Right lung (tissue), 10 donors: ENCODE measurements around the gene SSX4B. TPM values are rescaled to one million over a fixed set of nuclear protein-coding genes. Genes with fewer than 3 reads are reported as not detected.
"Not testable (repeated sequence)": the region's sequence is repeated elsewhere in the genome, so short reads cannot be mapped to it uniquely, and the experiment has no call there.

Experiments used
- DNase-seq, 2 donors: peaks; one replicate each; pipeline ENCODE4 v3.0.0-alpha.2; 2013
- long read RNA-seq, 8 donors: transcript quantifications; one replicate each; lab custom pipeline, GENCODE V29; 2026
- polyA plus RNA-seq, 5 donors: library from polyadenylated mRNA; unstranded; fragments of 120-200 nt; gene quantifications; one replicate each; pipeline versions ENCODE4 v1.2.1 to v1.2.3, GENCODE V29; 2013; ENCODE audit warnings: inconsistent platforms in 1 of 5, low replicate concordance in 1 of 5; ENCODE audit not compliant: insufficient read length in 5 of 5, insufficient read depth in 1 of 5

SSX4B gene, protein sequence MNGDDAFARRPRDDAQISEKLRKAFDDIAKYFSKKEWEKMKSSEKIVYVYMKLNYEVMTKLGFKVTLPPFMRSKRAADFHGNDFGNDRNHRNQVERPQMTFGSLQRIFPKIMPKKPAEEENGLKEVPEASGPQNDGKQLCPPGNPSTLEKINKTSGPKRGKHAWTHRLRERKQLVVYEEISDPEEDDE
- not detected for polyA plus RNA-seq
- long read RNA-seq, donor 1: 0 reads
- long read RNA-seq, donor 2: 0 reads
- long read RNA-seq, donor 3: 0 reads
- long read RNA-seq, donor 4: 0 reads
- long read RNA-seq, donor 5: 0 reads
- long read RNA-seq, donor 6: 0 reads
- long read RNA-seq, donor 7: 0 reads
- long read RNA-seq, donor 8: 0 reads

DNA sequence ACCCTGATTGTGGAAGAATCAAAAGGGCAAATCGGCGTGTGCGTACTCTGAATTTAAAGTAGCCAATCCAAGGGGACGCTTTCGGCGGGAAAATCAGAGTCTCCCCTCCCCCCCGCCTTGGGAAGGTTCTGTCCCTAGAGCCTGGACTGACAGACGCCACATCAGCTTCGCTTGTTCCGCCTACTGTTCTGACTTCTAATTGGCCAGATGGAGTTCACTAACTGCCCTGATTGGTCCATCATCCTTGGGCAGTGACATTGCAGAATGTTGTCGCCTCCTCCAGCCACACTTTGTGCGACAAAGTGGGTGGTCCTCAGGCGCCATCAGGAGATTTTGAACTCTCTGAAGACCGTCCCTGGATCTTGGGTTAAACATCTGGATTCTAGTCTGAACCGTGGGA lies at the start of gene SSX4B:
Gene SSX4B, minus strand, starts transcription at position 101 of the 400 bp plus-strand sequence. CDS start 588 bp downstream, outside the sequence.
- DNase-seq: not testable (repeated sequence)

DNA sequence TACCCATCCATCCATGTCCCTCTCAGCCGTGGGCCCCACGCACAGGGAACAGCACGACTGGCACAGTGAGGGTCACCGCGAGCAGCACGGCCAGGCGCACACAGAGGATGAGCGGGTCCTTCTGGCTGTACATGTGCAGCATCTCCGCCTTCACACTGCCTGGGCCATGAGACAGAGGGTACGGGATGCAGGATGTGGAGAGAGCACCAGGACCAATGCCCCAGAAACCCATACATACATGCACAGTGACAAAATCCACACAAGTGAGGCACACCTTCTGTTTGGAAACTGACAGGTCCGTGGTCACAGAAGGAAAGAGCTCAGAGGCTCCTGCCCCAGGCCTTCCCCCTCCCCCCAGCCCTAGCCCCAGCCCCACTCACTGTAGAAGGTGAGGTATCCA lies 48.8 kb upstream of the SSX4B start:
- no peak for DNase-seq

DNA sequence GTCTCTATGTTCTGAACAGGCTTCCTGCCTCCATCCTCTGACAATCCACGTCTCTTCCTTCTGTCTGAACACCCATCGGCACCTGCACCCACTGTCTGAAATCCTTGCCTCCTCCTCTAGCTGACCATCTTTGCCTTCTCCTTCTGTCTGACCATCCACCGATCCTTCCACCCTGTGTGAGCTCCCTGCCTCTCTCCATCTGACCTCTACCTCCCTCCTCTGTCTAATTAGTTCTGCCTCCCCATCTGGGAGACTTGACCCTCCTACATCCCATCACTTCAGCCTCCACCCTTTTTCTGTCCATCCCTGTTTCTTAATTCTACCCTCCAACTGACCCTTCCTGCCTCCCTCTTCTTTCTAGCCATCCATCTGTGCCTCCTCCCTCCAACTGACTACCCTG lies 48.3 kb upstream of the SSX4B start:
- no peak for DNase-seq

DNA sequence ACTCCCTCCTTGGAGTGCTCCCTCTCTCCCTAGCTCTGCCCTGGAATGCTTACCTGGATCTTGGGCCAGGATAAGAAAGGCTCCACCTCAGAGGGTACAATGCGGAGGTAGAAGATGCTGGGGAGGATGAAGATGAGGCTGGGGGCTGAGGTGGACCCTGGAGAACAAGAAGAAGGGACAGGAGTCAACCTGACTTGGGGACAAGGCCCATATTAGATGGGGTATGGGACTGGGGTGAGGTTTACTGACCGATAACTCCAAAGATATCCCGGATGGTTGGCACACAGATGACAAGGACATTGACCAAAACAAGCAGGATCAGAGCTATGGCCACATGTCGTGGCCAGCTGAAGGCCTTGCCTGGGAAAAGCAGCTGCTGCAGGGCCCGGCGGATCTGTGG lies 47.7 kb upstream of the SSX4B start:
- no peak for DNase-seq

DNA sequence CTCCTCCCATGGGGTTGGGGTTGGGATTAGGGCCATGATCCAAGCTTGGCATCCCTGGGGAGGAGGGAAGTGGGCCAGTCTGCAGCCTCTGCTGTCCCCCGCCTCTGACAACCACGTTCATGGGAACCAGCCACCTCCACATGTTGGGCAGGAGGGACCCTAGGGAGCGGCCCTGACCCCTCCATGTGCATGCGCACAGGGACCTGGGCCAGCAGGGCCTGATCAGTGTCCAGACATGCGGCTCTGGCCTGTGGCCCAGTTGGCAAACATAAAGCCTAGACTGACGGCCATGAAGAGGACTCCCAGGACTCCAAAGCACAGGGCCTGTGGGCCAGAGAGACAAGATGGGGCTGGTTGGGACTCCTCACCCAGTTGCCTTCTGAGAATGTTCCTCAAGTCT lies 47.0 kb upstream of the SSX4B start:
- DNase-seq: no peak

DNA sequence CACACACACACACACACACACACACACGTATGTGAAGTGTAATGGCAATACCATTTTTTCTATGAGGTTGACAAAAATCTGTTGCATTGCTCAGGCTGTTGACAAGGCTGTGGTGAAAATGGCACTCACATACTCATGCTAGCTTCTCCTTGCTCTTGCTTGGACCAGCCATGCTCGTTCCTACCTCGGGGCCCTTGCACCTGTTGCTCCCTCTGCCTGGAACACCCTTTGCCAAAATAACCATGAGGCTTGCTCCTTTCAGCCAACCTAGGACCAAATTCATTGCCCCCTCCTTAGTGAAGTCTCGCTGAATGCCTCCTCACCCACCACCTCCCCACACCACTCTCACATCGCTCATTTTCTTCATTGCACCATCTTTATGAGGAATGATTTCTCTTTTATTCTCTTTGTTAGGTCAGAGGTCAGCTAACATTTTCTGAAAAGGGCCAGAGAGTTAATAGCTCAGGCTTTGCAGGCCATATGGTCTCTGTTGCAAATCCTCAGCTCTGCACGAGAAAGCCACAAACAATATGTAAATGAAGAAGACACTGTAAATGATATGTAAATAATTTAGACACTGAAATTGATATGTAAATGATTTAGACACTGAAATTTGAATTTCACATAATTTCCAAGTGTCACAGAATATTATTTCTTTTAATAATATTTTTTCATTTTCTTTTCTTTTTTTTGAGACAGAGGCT lies 45.0 kb upstream of the SSX4B start:
- DNase-seq: no peak

DNA sequence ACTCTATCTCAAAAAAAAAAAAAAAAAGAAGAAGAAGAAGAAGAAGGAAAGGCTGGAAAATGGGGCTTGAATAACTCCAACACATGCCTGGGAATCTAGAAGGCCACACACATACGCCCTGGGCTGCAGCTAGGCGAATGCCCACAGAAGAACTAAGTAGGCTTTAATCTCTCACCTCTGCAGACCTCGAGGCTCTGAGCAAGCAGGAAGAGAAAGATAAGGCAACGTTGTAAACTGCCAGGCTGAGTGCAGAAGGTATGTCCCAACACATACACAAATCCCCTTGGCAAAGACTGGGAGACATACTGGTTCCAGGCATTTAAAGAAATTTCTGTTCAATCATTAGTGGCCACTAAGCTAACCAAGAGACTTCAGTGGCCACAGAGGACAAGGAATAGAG lies 39.9 kb upstream of the SSX4B start:
- no peak for DNase-seq

DNA sequence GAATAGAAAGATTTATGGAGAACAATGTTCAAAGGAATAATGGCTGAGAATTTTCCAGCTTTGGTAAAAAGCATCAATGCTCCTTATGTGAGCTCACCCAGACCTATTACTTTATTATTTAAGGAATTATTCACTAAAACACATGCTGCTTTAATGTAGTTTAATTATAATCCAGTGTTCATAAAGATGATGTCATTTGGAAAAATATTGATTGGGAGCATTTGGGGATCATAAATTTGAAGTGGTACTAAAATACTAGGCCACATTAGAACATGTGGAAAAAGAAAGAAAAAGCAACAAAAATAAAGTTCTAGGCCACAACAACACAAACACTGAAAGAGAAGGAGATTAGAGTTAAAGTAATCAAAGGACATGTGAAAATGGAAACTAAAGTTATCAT lies 38.3 kb upstream of the SSX4B start:
- no peak for DNase-seq

DNA sequence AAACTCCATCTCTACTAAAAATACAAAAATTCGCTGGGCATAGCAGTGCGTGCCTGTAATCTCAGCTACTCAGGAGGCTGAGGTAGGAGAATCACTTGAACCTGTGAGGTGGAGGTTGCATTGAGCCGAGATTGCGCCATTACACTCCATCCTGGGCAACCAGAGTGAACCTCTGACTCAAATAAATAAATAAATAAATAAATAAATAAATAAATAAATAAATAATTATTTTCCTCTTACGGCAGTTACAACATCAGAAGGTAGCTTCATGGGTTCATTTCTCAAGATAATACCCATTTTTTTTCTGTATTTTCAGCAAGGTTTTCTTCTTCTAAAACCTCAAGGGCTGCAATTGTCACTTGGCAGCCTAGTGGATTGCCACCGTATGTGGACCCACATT lies 35.4 kb upstream of the SSX4B start:
- not testable (repeated sequence) for DNase-seq

DNA sequence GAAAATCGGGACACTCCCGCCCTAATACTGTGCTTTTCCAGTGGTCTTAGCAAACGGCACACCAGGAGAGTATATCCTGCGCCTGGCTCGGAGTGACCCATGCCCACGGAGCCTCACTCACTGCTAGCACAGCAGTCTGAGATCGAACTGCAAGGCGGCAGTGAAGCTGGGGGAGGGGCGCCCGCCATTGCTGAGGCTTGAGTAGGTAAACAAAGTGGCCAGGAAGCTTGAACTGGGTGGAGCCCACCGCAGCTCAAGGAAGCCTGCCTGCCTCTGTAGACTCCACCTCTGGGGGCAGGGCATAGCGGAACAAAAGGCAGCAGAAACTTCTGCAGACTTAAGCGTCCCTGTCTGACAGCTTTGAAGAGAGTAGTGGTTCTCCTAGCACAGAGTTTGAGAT lies 22.0 kb upstream of the SSX4B start:
- not testable (repeated sequence) for DNase-seq

DNA sequence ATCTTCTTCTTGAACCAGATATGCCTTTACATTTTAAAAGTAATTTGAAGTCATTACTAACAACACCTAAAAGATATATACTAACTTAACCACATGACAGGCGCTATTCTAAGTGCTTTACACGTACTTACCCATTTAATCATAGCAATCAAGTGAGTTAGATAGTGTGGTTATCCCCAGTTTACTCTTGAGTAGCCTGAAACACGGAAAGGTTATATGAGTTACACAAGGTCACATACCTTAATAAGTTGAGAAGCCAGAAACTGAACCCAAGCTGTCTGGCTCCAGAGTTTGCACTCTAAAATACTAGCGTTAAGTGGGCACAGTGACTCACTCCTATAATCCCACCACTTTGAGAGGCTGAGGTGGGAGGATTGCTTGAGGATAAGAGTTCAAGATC lies 18.4 kb upstream of the SSX4B start:
- not testable (repeated sequence) for DNase-seq

DNA sequence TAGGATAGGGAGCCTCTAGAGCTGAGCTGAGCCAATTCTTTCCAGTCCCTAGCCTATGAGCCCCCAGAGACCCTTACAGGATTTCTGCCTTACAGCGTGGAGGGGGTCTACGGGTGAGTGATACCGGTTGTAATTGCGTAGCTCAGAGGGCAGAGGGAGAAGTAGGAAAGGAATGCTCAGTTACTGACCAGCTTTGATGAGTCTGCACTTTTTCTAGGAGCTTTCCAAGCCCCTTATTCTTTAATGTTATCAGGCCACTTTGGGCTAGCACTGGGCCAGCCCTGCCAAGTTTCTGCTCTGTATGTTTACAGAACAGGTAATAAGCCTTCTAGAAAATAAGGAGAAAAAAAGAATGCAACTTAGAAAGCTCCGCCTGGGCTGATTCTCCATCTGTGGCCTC lies 17.8 kb upstream of the SSX4B start:
- not testable (repeated sequence) for DNase-seq

DNA sequence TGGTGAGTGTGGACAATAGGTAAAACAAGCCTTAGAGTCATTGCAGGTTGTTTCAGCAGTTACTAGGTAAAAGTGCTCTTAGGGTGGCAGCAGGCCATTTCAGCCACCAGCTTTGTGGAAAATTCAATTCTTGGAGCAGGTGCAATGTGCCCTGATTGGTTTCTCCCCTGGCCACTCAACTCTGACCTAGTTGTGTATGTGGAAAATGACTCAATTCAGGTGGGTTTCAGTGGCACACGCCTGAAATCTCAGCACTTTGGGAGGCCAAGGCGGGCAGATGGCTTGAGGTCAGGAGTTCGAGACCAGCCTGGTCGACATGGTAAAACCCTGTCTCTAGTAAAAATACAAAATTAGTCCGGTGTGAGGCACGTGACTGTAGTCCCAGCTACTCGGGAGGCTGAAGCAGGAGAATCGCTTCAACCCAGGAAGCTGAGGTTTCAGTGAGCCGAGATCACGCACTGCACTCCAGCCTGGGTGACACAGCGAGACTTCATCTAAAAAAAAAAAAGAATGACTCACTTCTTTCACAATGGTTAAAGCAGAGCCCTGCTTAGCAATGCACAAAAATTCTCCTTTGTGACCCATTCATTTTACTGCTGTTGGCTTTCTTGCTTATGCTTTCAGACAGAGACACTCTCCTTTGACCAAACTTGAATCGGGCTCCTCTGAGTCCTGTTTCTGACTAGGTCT lies 15.4 kb upstream of the SSX4B start:
- not testable (repeated sequence) for DNase-seq

DNA sequence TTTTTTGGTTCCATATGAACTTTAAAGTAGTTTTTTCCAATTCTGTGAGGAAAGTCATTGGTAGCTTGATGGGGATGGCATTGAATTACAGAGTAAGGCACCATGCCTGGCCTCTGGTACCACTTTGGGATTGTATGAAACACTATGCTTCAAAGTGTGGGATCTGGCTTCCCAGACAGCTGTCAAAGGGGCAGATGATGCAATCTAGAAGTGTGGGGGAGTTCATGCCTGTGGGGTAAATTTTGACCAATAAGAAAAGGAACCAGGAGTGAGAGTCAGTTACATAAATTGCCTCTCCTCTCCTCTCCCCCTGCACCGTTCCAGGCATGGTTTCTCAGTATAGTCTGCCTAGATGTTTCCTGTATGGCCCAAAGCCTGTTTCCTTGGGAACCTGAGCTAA lies 13.9 kb downstream of the SSX4B start:
- not testable (repeated sequence) for DNase-seq

DNA sequence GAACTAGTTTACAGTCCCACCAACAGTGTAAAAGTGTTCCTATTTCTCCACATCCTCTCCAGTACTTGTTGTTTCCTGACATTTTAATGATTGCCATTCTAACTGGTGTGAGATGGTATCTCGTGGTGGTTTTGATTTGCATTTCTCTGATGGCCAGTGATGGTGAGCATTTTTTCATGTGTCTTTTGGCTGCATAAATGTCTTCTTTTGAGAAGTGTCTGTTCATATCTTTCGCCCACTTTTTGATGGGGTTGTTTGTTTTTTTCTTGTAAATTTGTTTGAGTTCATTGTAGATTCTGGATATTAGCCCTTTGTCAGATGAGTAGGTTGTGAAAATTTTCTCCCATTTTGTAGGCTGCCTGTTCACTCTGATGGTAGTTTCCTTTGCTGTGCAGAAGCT lies 14.8 kb downstream of the SSX4B start:
- not testable (repeated sequence) for DNase-seq

DNA sequence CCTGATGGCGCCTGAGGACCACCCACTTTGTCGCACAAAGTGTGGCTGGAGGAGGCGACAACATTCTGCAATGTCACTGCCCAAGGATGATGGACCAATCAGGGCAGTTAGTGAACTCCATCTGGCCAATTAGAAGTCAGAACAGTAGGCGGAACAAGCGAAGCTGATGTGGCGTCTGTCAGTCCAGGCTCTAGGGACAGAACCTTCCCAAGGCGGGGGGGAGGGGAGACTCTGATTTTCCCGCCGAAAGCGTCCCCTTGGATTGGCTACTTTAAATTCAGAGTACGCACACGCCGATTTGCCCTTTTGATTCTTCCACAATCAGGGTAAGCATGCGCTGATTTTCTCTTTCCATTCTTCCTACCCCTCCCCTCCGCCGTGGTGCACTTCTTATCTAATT lies 28.5 kb downstream of the SSX4B start, which contains the start of gene SSX4:
Gene SSX4, plus strand, starts transcription at position 301 of the 400 bp plus-strand sequence. CDS start 515 bp downstream, outside the sequence.
- not testable (repeated sequence) for DNase-seq

DNA sequence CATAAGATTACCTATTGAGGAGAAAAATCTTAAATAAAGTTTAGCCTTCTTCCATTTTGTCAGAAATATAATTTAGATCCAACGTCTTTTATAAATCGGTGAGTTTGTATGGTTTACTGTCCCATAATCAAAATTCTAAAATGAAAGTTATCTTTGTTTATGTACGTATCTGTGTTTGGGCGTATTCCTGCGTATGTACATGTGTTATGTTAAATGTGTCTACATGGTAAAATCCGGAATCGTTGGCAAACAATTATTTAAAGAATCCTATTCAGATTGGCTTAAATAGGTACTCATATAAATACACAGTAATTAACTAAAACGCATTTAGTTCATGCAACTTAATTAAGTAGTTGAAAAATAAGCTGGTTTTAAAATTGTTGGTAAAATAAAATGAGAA lies 41.4 kb downstream of the SSX4B start:
- DNase-seq: not testable (repeated sequence)

DNA sequence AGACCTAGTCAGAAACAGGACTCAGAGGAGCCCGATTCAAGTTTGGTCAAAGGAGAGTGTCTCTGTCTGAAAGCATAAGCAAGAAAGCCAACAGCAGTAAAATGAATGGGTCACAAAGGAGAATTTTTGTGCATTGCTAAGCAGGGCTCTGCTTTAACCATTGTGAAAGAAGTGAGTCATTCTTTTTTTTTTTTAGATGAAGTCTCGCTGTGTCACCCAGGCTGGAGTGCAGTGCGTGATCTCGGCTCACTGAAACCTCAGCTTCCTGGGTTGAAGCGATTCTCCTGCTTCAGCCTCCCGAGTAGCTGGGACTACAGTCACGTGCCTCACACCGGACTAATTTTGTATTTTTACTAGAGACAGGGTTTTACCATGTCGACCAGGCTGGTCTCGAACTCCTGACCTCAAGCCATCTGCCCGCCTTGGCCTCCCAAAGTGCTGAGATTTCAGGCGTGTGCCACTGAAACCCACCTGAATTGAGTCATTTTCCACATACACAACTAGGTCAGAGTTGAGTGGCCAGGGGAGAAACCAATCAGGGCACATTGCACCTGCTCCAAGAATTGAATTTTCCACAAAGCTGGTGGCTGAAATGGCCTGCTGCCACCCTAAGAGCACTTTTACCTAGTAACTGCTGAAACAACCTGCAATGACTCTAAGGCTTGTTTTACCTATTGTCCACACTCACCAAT lies 43.9 kb downstream of the SSX4B start:
- DNase-seq: not testable (repeated sequence)

DNA sequence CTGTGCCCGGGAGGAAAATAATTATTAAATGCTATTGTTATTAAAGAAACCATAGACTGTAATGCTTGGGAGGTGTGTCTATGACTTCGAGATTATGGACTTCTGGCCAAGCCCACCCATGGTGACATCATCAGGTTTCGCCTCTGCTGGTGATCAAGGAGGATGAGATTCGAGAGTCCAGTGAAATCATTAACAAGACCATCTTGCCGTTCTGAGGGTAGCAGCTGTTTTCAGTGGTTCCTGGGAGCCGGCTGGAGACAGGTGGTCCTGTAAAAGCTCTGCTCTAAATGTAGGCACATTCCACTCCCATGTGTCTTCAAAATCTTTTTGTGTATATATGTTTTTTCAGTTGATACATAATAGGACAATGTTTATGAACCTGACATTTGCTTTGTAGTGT lies 52.5 kb downstream of the SSX4B start:
- DNase-seq: not testable (repeated sequence)

DNA sequence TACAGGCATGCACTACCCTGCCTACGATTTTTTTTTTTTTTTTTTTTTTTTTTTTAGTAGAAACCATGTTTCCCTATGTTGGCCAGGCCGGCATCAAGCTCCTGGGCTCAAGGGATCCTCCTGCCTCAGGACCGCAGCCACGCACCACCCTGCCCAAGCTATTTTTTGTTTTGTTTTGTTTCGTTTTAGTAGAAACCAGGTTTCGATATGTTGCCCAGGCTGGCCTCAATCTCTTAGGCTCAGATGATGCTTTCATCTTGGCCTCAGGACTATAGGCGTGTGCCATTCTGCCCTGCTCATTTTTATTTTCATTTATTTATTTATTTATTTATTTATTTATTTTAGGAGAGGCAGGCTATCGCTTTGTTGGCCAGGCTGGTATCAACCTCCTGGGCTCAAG lies 54.1 kb downstream of the SSX4B start:
- DNase-seq: no peak

DNA sequence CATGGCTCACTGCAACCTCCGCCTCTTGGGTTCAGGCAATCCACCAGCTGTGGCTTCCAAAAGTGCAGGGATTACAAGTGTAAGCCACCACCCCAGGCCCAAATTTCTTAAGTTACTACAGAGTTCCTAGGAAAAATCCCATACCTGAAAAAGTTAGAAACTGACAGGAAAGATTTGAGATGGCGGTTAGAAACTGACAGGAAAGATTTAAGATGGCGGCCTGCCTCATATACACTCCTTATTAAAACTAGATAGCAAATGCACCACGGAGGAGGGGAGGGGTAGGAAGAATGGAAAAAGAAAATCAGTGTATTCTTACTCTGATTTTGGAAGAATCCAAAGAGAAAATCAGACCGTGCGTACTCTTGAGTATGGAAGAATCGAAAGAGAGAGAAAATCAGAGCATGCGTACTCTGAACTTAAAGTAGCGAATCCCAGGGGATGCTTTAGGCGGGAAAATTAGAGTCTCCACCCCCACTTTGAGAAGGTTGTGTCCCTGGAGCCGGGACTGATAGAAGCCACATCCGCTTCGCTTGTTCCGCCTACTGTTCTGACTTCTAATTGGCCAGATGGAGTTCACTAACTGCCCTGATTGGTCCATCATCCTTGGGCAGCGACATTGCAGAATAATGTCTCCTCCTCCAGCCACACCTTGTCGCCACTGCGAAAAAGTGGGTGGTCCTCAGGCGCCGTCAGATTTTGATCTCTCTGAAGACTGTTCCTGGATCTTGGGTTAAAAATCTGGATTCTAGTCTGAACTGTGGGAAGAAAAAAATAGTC lies 55.3 kb downstream of the SSX4B start, which contains the start of gene SSX3:
Gene SSX3, minus strand, starts transcription at position 389 of the 780 bp plus-strand sequence. CDS start 1,454 bp downstream, outside the sequence.
- not testable (repeated sequence) for DNase-seq
